Hepatocyte (in vitro differentiated cells): ENCODE measurements around the gene AMMECR1. TPM values are rescaled to one million over a fixed set of nuclear protein-coding genes. Genes with fewer than 3 reads are reported as not detected.
A peak's percentile ranks its signal among the peaks of the same experiment; 100 is the strongest.

Experiments used
- DNase-seq: peaks from one replicate; pipeline ENCODE4 v3.0.0-alpha.2; 2016; ENCODE audit warnings: low spot score
- H2AFZ ChIP-seq: fragments of 200-600 bp; sonication (generic); 2 replicates; pipeline ENCODE4 v1.6.0; 2016; ENCODE audit warnings: antibody characterized with exemption, mild to moderate bottlenecking
- H3K27ac ChIP-seq: fragments of 200-600 bp; sonication (generic); 2 replicates; pipeline ENCODE4 v1.5.1; 2016; ENCODE audit warnings: mild to moderate bottlenecking
- H3K27me3 ChIP-seq: fragments of 200-600 bp; sonication (generic); 2 replicates; pipeline ENCODE4 v1.6.1; 2016
- H3K36me3 ChIP-seq: fragments of 200-600 bp; sonication (generic); replicated peaks from 2 replicates; pipeline ENCODE4 v1.5.1; 2016; ENCODE audit warnings: low read depth; ENCODE audit not compliant: insufficient read depth
- H3K4me1 ChIP-seq: fragments of 200-600 bp; sonication (generic); 2 replicates; pipeline ENCODE4 v1.5.1; 2016; ENCODE audit warnings: mild to moderate bottlenecking, moderate library complexity; ENCODE audit not compliant: insufficient read depth
- H3K4me2 ChIP-seq: fragments of 200-600 bp; sonication (generic); 2 replicates; pipeline ENCODE4 v1.6.0; 2016
- H3K4me3 ChIP-seq: fragments of 200-600 bp; sonication (generic); 2 replicates; pipeline ENCODE4 v1.5.1; 2016; ENCODE audit warnings: mild to moderate bottlenecking
- H3K79me2 ChIP-seq: fragments of 200-600 bp; sonication (generic); 2 replicates; pipeline ENCODE4 v1.6.0; 2017; ENCODE audit warnings: mild to moderate bottlenecking
- H3K9me2 ChIP-seq: fragments of 200-600 bp; sonication (generic); replicated peaks from 2 replicates; pipeline ENCODE4 v1.6.0; 2017; ENCODE audit warnings: mild to moderate bottlenecking; ENCODE audit not compliant: insufficient read depth
- H3K9me3 ChIP-seq: fragments of 200-600 bp; sonication (generic); 2 replicates; pipeline ENCODE4 v1.5.1; 2016; ENCODE audit warnings: low read depth, mild to moderate bottlenecking
- H4K20me1 ChIP-seq: fragments of 200-600 bp; sonication (generic); 2 replicates; pipeline ENCODE4 v1.6.0; 2016; ENCODE audit warnings: mild to moderate bottlenecking; ENCODE audit not compliant: insufficient read depth, poor library complexity, severe bottlenecking
- EZH2 ChIP-seq: fragments of 200-600 bp; sonication (generic); IDR thresholded peaks from 2 replicates; pipeline ENCODE4 v1.6.1; 2016; ENCODE audit warnings: antibody characterized with exemption, mild to moderate bottlenecking, borderline replicate concordance
- EZH2phosphoT487 ChIP-seq: fragments of 200-600 bp; sonication (generic); IDR thresholded peaks from one replicate; pipeline ENCODE4 v1.6.1; 2018; ENCODE audit warnings: antibody characterized with exemption, mild to moderate bottlenecking, low read depth, moderate library complexity; ENCODE audit not compliant: unreplicated experiment, severe bottlenecking
- WGBS: methylation state at CpG from one replicate; pipeline ENCODE4 v1.1.6; 2016; ENCODE audit warnings: low lambda C conversion rate; ENCODE audit errors: missing lambda C conversion rate; 5-methylcytosine and 5-hydroxymethylcytosine counted together
- polyA plus RNA-seq: library from polyadenylated mRNA; unstranded; fragments of >200 nt; fragmentation: Nextera tagmentation; extraction: Ambion mirVana; gene quantifications from 2 replicates; pipeline ENCODE4 v1.2.1, GENCODE V29; 2016
- total RNA-seq: library from RNA; depleted of rRNA; stranded (reverse); fragments of >200 nt; gene quantifications from 2 replicates; pipeline ENCODE4 v1.2.3, GENCODE V29; 2014
- TF ChIP-seq, protein P1 (sequence below): fragments of 200-600 bp; sonication (generic); IDR thresholded peaks from 2 replicates; pipeline ENCODE4 v1.5.1; 2016; ENCODE audit warnings: antibody characterized with exemption, mild to moderate bottlenecking; ENCODE audit not compliant: poor library complexity

AMMECR1 gene
- total and polyA plus RNA-seq, 2 experiments from 2014 or later: 24.6 to 33.3 TPM

GRCh38 chrX:110321081-110321480 is 3.2 kb upstream of the AMMECR1 start:
- peaks cover 12% of the 10 kb centered on the region for H3K79me2 ChIP-seq
- H3K4me2 ChIP-seq: no peak overlapping the region
- H3K9me2 ChIP-seq: no peaks in the 10 kb centered on the region
- no peak for DNase-seq
- H3K36me3 ChIP-seq: no peaks in the 10 kb centered on the region
- H3K9me3 ChIP-seq: peaks cover 5% of the 10 kb centered on the region
- no peak overlapping the region for H3K27ac ChIP-seq
- no peak overlapping the region for H2AFZ ChIP-seq
- no peaks in the 10 kb centered on the region for H3K27me3 ChIP-seq
- no peaks in the 10 kb centered on the region for H4K20me1 ChIP-seq
- no peak overlapping the region for H3K4me3 ChIP-seq
- peaks cover 9% of the 10 kb centered on the region for H3K4me1 ChIP-seq
- TF ChIP-seq EZH2 (no peak), EZH2phosphoT487 (no peak)
- TF ChIP-seq, protein P1, sequence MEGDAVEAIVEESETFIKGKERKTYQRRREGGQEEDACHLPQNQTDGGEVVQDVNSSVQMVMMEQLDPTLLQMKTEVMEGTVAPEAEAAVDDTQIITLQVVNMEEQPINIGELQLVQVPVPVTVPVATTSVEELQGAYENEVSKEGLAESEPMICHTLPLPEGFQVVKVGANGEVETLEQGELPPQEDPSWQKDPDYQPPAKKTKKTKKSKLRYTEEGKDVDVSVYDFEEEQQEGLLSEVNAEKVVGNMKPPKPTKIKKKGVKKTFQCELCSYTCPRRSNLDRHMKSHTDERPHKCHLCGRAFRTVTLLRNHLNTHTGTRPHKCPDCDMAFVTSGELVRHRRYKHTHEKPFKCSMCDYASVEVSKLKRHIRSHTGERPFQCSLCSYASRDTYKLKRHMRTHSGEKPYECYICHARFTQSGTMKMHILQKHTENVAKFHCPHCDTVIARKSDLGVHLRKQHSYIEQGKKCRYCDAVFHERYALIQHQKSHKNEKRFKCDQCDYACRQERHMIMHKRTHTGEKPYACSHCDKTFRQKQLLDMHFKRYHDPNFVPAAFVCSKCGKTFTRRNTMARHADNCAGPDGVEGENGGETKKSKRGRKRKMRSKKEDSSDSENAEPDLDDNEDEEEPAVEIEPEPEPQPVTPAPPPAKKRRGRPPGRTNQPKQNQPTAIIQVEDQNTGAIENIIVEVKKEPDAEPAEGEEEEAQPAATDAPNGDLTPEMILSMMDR: no peak

DNA sequence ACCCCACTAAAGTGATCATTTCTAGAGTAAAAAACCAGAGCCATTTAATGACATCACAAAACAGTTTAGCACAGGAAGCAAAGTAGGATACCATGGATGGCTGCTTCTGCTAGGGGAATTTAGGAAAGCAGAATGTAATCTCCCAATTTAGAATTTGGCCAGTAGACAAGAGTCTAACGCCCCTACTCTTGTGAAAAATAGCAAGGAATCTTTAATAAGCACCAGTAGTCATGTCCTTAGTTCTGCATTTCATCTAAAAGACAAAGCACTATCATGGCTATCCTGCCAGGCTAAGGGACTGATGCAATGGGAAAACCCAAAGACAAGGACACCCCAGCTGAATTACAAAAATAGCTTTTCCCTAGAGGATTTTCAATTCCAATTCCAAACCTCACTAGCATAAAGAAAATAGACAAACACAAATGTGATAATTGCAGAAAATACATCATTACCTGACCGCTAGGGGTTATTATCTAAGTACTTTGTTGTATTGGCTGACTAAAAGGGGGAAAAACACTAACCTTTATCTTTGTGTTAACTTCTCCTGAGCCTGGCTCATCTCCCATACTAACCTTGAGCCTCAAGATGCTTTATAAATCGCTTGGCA is 2.6 kb upstream of the AMMECR1 start:
- no peak overlapping the region for H3K4me2 ChIP-seq
- H3K9me2 ChIP-seq: no peaks in the 10 kb centered on the region
- H3K4me3 ChIP-seq: no peak overlapping the region
- peaks cover 2% of the 10 kb centered on the region for H3K9me3 ChIP-seq
- peaks cover 9% of the 10 kb centered on the region for H3K4me1 ChIP-seq
- WGBS: 58% methylated on average over 3 of the region's 3 CpGs
- no peak overlapping the region for H3K27ac ChIP-seq
- no peak overlapping the region for H2AFZ ChIP-seq
- no peaks in the 10 kb centered on the region for H4K20me1 ChIP-seq
- no peak for TF ChIP-seq EZH2
- no peak for TF ChIP-seq EZH2phosphoT487
- peaks cover 18% of the 10 kb centered on the region for H3K79me2 ChIP-seq
- DNase-seq: no peak
- H3K36me3 ChIP-seq: no peaks in the 10 kb centered on the region
- no peaks in the 10 kb centered on the region for H3K27me3 ChIP-seq

- peak overlapping the region; percentile 98 for H3K27ac ChIP-seq
Measured at GRCh38 chrX:110318664-110318968, 731 bp upstream of the AMMECR1 start.

More at GRCh38 chrX:110318664-110318968, 731 bp upstream of the AMMECR1 start:
- Histone ChIP-seq H3K79me2 (peaks cover 37% of the 10 kb centered on the region), H3K36me3 (no peaks in the 10 kb centered on the region), H3K27me3 (no peaks in the 10 kb centered on the region), H3K4me1 (peaks cover 9% of the 10 kb centered on the region), H3K9me3 (no peaks in the 10 kb centered on the region), H4K20me1 (no peaks in the 10 kb centered on the region), H3K4me3 (peak overlapping the region; percentile 70), H3K9me2 (no peaks in the 10 kb centered on the region), H3K4me2 (peak overlapping the region; percentile 68), H2AFZ (peak overlapping the region; percentile 62)
- 39% methylated on average over 4 of the region's 4 CpGs for WGBS
- no peak for DNase-seq
- TF ChIP-seq EZH2phosphoT487: no peak
- TF ChIP-seq, protein P1: no peak
- TF ChIP-seq EZH2: no peak
